HUES48 (cell line): ENCODE measurements around the gene CTTNBP2.

Source experiments
- H3K27ac ChIP-seq: one replicate; pipeline ENCODE4 v1.7.0; 2013; ENCODE audit warnings: low read depth, low read length, inconsistent platforms
- H3K27me3 ChIP-seq: 2 replicates; pipeline ENCODE4 v1.6.1; 2013; ENCODE audit warnings: mild to moderate bottlenecking, low read length; ENCODE audit not compliant: control insufficient read depth, insufficient read depth
- H3K36me3 ChIP-seq: 2 replicates; pipeline ENCODE4 v1.6.1; 2013; ENCODE audit warnings: low read length; ENCODE audit not compliant: control insufficient read depth, insufficient read depth
- H3K4me1 ChIP-seq: 2 replicates; pipeline ENCODE4 v1.6.1; 2013; ENCODE audit warnings: mild to moderate bottlenecking, low read length; ENCODE audit not compliant: control insufficient read depth, insufficient read depth
- H3K4me3 ChIP-seq: 2 replicates; pipeline ENCODE4 v1.5.1; 2013; ENCODE audit warnings: mild to moderate bottlenecking, low read depth, low read length
- H3K9ac ChIP-seq: 2 replicates; pipeline ENCODE4 v1.6.1; 2013; ENCODE audit warnings: mild to moderate bottlenecking, low read depth, low read length, moderate library complexity
- H3K9me3 ChIP-seq: 2 replicates; pipeline ENCODE4 v1.6.1; 2013; ENCODE audit warnings: low read length; ENCODE audit not compliant: control insufficient read depth, insufficient read depth

CTTNBP2 gene

GRCh38 chr7:117766913-117767312 lies 106.3 kb downstream of the CTTNBP2 start:
- Histone ChIP-seq H3K9me3 (no peaks in the 10 kb centered on the region), H3K4me3 (no peak overlapping the region), H3K4me1 (no peaks in the 10 kb centered on the region), H3K27ac (no peak overlapping the region), H3K27me3 (no peaks in the 10 kb centered on the region), H3K36me3 (peaks cover 25% of the 10 kb centered on the region), H3K9ac (no peak overlapping the region)

- no peaks in the 10 kb centered on the region for H3K9me3 ChIP-seq
- H3K9ac ChIP-seq, result no peak overlapping the region
- no peaks in the 10 kb centered on the region for H3K27me3 ChIP-seq
- H3K4me3 ChIP-seq, result no peak overlapping the region
- no peaks in the 10 kb centered on the region for H3K4me1 ChIP-seq
- no peak overlapping the region for H3K27ac ChIP-seq
- peaks cover 46% of the 10 kb centered on the region for H3K36me3 ChIP-seq
Measured at GRCh38 chr7:117764031-117764430, 109.2 kb downstream of the CTTNBP2 start.

GRCh38 chr7:117762055-117762454 lies 111.2 kb downstream of the CTTNBP2 start:
- H3K9ac ChIP-seq, result no peak overlapping the region

GRCh38 chr7:117759950-117760640 lies 113.1 kb downstream of the CTTNBP2 start:
- Histone ChIP-seq H3K27ac (no peak overlapping the region), H3K9ac (no peak overlapping the region), H3K4me3 (no peak overlapping the region), H3K9me3 (no peaks in the 10 kb centered on the region), H3K36me3 (peaks cover 73% of the 10 kb centered on the region), H3K4me1 (no peaks in the 10 kb centered on the region), H3K27me3 (no peaks in the 10 kb centered on the region)

More at GRCh38 chr7:117762055-117762454, 111.2 kb downstream of the CTTNBP2 start:
- Histone ChIP-seq H3K27me3 (no peaks in the 10 kb centered on the region), H3K4me3 (no peak overlapping the region), H3K27ac (no peak overlapping the region), H3K36me3 (peaks cover 59% of the 10 kb centered on the region), H3K9me3 (no peaks in the 10 kb centered on the region), H3K4me1 (no peaks in the 10 kb centered on the region)

- no peak overlapping the region for H3K27ac ChIP-seq
- no peak overlapping the region for H3K4me3 ChIP-seq
- H3K27me3 ChIP-seq, result no peaks in the 10 kb centered on the region
- H3K9ac ChIP-seq, result no peak overlapping the region
- no peaks in the 10 kb centered on the region for H3K4me1 ChIP-seq
- peaks cover 88% of the 10 kb centered on the region for H3K36me3 ChIP-seq
- no peaks in the 10 kb centered on the region for H3K9me3 ChIP-seq
Measured at GRCh38 chr7:117757440-117757839, 115.8 kb downstream of the CTTNBP2 start.

- no peaks in the 10 kb centered on the region for H3K9me3 ChIP-seq
- H3K27ac ChIP-seq, result no peak overlapping the region
- no peak overlapping the region for H3K4me3 ChIP-seq
- H3K36me3 ChIP-seq, result peaks cover 80% of the 10 kb centered on the region
- no peaks in the 10 kb centered on the region for H3K4me1 ChIP-seq
- H3K9ac ChIP-seq, result no peak overlapping the region
- no peaks in the 10 kb centered on the region for H3K27me3 ChIP-seq
Measured at GRCh38 chr7:117756586-117757085, 116.6 kb downstream of the CTTNBP2 start.

- no peaks in the 10 kb centered on the region for H3K4me1 ChIP-seq
- H3K27ac ChIP-seq, result no peak overlapping the region
- no peak overlapping the region for H3K4me3 ChIP-seq
- no peaks in the 10 kb centered on the region for H3K27me3 ChIP-seq
- peaks cover 65% of the 10 kb centered on the region for H3K36me3 ChIP-seq
- no peak overlapping the region for H3K9ac ChIP-seq
- H3K9me3 ChIP-seq, result no peaks in the 10 kb centered on the region
Measured at GRCh38 chr7:117755136-117755535, 118.1 kb downstream of the CTTNBP2 start.

- no peak overlapping the region for H3K9ac ChIP-seq
- H3K4me3 ChIP-seq, result no peak overlapping the region
- H3K9me3 ChIP-seq, result no peaks in the 10 kb centered on the region
- no peaks in the 10 kb centered on the region for H3K4me1 ChIP-seq
- H3K36me3 ChIP-seq, result peaks cover 38% of the 10 kb centered on the region
- H3K27ac ChIP-seq, result no peak overlapping the region
- H3K27me3 ChIP-seq, result no peaks in the 10 kb centered on the region
Measured at GRCh38 chr7:117751775-117752174, 121.5 kb downstream of the CTTNBP2 start.

GRCh38 chr7:117750612-117751563 lies 122.4 kb downstream of the CTTNBP2 start:
- Histone ChIP-seq H3K27me3 (no peaks in the 10 kb centered on the region), H3K9me3 (no peaks in the 10 kb centered on the region)

GRCh38 chr7:117741962-117742361 lies 131.3 kb downstream of the CTTNBP2 start:
- Histone ChIP-seq H3K4me3 (no peak overlapping the region), H3K9ac (no peak overlapping the region), H3K4me1 (no peaks in the 10 kb centered on the region), H3K27me3 (no peaks in the 10 kb centered on the region), H3K27ac (no peak overlapping the region), H3K36me3 (peaks cover 60% of the 10 kb centered on the region), H3K9me3 (no peaks in the 10 kb centered on the region)

More at GRCh38 chr7:117750612-117751563, 122.4 kb downstream of the CTTNBP2 start:
- Histone ChIP-seq H3K9ac (no peak overlapping the region), H3K4me3 (no peak overlapping the region), H3K27ac (no peak overlapping the region), H3K4me1 (no peaks in the 10 kb centered on the region), H3K36me3 (peaks cover 30% of the 10 kb centered on the region)

- H3K4me3 ChIP-seq, result no peak overlapping the region
- no peaks in the 10 kb centered on the region for H3K9me3 ChIP-seq
- H3K9ac ChIP-seq, result no peak overlapping the region
- H3K36me3 ChIP-seq, result peaks cover 66% of the 10 kb centered on the region
- H3K27ac ChIP-seq, result no peak overlapping the region
- H3K4me1 ChIP-seq, result no peaks in the 10 kb centered on the region
- no peaks in the 10 kb centered on the region for H3K27me3 ChIP-seq
Measured at GRCh38 chr7:117739085-117739484, 134.2 kb downstream of the CTTNBP2 start.
